Measurements from ENCODE around the gene HPCAL4. TPM values are rescaled to one million over a fixed set of nuclear protein-coding genes. Genes with fewer than 3 reads are reported as not detected.

HPCAL4 gene
- total and polyA plus RNA-seq, 2 donors from 2014 or later, result 3.9 to 5.2 TPM

DNA sequence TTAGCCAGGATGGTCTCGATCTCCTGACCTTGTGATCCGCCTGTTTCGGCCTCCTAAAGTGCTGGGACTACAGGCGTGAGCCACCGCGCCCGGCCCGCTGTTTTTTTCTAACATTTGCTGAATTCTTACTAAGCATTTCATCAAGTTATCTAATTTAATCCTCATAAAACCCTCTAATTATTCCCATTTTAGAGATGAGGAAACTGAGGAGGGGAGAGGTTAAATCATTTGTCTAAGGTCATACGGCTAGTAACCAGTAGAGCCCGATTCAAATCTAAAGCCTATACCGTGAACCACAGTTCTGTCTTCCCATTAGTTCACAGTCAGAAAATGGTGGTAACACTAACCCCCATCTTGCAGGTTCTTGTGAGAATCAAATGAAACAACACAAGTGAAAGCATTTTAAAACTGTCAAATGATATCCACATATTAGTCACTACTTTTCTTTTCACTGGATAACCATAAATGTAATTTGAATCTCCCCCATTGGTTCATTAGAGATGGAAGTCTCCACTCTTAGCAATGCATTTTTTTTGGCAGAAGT, 62.4 kb downstream of the HPCAL4 start:
- peaks cover 0 to 4% (median 0%) of the 10 kb centered on the region in 3 donors for H3K4me1 ChIP-seq (ENCODE audit: control insufficient read depth in 2 of 3, insufficient read depth in 2 of 3, low read depth in 1 of 3, low read length in 3 of 3)
- intact Hi-C loops (cut with DNase I), result no loop called here
- DNase-seq (no peak), FAIRE-seq (no peak)
- H3K9ac ChIP-seq (ENCODE audit: low read length in 3 of 3), result no peak overlapping the region
- no peaks in the 10 kb centered on the region for H3K27me3 ChIP-seq (ENCODE audit: control insufficient read depth, insufficient read depth, low read length)
- H3K4me3 ChIP-seq (ENCODE audit: low read length in 3 of 3), result no peak overlapping the region
- peaks cover 0 to 2% (median 0%) of the 10 kb centered on the region in 3 donors for H3K36me3 ChIP-seq (ENCODE audit: control insufficient read depth in 2 of 3, insufficient read depth in 3 of 3, low read length in 3 of 3)
- H3K9me3 ChIP-seq (ENCODE audit: control insufficient read depth in 2 of 3, insufficient read depth in 1 of 3, low read length in 3 of 3), result no peaks in the 10 kb centered on the region
- TF ChIP-seq, protein P1, sequence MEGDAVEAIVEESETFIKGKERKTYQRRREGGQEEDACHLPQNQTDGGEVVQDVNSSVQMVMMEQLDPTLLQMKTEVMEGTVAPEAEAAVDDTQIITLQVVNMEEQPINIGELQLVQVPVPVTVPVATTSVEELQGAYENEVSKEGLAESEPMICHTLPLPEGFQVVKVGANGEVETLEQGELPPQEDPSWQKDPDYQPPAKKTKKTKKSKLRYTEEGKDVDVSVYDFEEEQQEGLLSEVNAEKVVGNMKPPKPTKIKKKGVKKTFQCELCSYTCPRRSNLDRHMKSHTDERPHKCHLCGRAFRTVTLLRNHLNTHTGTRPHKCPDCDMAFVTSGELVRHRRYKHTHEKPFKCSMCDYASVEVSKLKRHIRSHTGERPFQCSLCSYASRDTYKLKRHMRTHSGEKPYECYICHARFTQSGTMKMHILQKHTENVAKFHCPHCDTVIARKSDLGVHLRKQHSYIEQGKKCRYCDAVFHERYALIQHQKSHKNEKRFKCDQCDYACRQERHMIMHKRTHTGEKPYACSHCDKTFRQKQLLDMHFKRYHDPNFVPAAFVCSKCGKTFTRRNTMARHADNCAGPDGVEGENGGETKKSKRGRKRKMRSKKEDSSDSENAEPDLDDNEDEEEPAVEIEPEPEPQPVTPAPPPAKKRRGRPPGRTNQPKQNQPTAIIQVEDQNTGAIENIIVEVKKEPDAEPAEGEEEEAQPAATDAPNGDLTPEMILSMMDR (IDR thresholded peaks at IDR 0.05; ENCODE audit: borderline replicate concordance, extremely low read depth, insufficient read depth), result no peak
- H3K27ac ChIP-seq (ENCODE audit: low read depth in 2 of 2, low read length in 2 of 2), result no peak overlapping the region

Other genes with a start within 250 kb of the HPCAL4 start
- gene BMP8A, start 199.8 kb downstream of the HPCAL4 start, total RNA-seq, result 1.2 TPM
- not detected for gene BMP8A, start 199.8 kb downstream of the HPCAL4 start, polyA plus RNA-seq (ENCODE audit: insufficient read depth, low read depth, low replicate concordance)
- gene PABPC4, start 114.6 kb downstream of the HPCAL4 start, total RNA-seq, result 168 TPM
- gene PABPC4, start 114.6 kb downstream of the HPCAL4 start, polyA plus RNA-seq (ENCODE audit: insufficient read depth, low read depth, low replicate concordance), result 60.5 TPM
- 32.8 TPM for gene HEYL, start 51.8 kb downstream of the HPCAL4 start, total RNA-seq
- gene HEYL, start 51.8 kb downstream of the HPCAL4 start, polyA plus RNA-seq (ENCODE audit: insufficient read depth, low read depth, low replicate concordance), result 7.2 TPM
- gene NT5C1A, start 19.3 kb downstream of the HPCAL4 start, total RNA-seq, result 2.0 TPM
- gene NT5C1A, start 19.3 kb downstream of the HPCAL4 start, polyA plus RNA-seq (ENCODE audit: insufficient read depth, low read depth, low replicate concordance), result 0.62 TPM
- gene PPIE, start 47.4 kb upstream of the HPCAL4 start, total RNA-seq, result 58.6 TPM
- gene PPIE, start 47.4 kb upstream of the HPCAL4 start, polyA plus RNA-seq (ENCODE audit: insufficient read depth, low read depth, low replicate concordance), result 52.0 TPM
- 0.98 TPM for gene OXCT2, start 79.9 kb upstream of the HPCAL4 start, total RNA-seq
- 0.32 TPM for gene OXCT2, start 79.9 kb upstream of the HPCAL4 start, polyA plus RNA-seq (ENCODE audit: insufficient read depth, low read depth, low replicate concordance)
- gene BMP8B, start 97.4 kb upstream of the HPCAL4 start, total RNA-seq, result 4.9 TPM
- gene BMP8B, start 97.4 kb upstream of the HPCAL4 start, polyA plus RNA-seq (ENCODE audit: insufficient read depth, low read depth, low replicate concordance), result 0.34 TPM
- gene TRIT1, start 192.1 kb upstream of the HPCAL4 start, total RNA-seq, result 24.0 TPM
- 14.5 TPM for gene TRIT1, start 192.1 kb upstream of the HPCAL4 start, polyA plus RNA-seq (ENCODE audit: insufficient read depth, low read depth, low replicate concordance)
- 4.2 TPM for gene MYCL, start 210.5 kb upstream of the HPCAL4 start, total RNA-seq
- 1.7 TPM for gene MYCL, start 210.5 kb upstream of the HPCAL4 start, polyA plus RNA-seq (ENCODE audit: insufficient read depth, low read depth, low replicate concordance)